HepG2 (cell line): ENCODE measurements around the gene DYRK1B. TPM values are rescaled to one million over a fixed set of nuclear protein-coding genes. Genes with fewer than 3 reads are reported as not detected.

ENCODE experiments used
- ATAC-seq: fragments of 200-7000 bp; cut with Tn5 transposase; 3 replicates; pipeline ENCODE4 v1.9.1; 2020; ENCODE audit warnings: mild to moderate bottlenecking, moderate library complexity
- BruUV-seq: library from RNA; stranded (reverse); fragments of 400-500 nt; replicated peaks from 2 replicates; lab custom pipeline; 2021; lab: Mats Ljungman, UMichigan
- CTCF ChIA-PET: fragments of 300-600 bp; formaldehyde crosslinking; extraction: SDS; loops from one replicate; lab custom pipeline; 2021; ENCODE audit warnings: low total read pairs, inconsistent platforms, low intra/inter-chr PET ratio; lab: Yijun Ruan, JAX
- POLR2A ChIA-PET: fragments of 350-600 bp; sonication (Branson Sonifier 250); formaldehyde crosslinking; loops from one replicate; lab custom pipeline; 2020; ENCODE audit warnings: antibody characterized with exemption, inconsistent platforms; lab: Yijun Ruan, JAX
- DNase-seq: peaks from one replicate; pipeline ENCODE4 v3.0.0-alpha.2; 2015; ENCODE audit warnings: low spot score
- FAIRE-seq: peaks from 3 replicates; lab custom pipeline; 2011; peaks lifted over from hg19 to GRCh38; lab: Jason Lieb, UNC
- H2AFZ ChIP-seq: one replicate; pipeline ENCODE4 v1.6.1; 2011; ENCODE audit warnings: low read length, inconsistent platforms
- H3K27ac ChIP-seq: fragments of 300-600 bp; 3 replicates; pipeline ENCODE4 v1.8.0; 2011; ENCODE audit warnings: mixed run types, mild to moderate bottlenecking, mixed read lengths, low read length, inconsistent platforms; ENCODE audit not compliant: insufficient read depth; ENCODE audit errors: extremely low read length
- H3K27me3 ChIP-seq, 2 experiments: fragments of 200-600 bp in 1 of 2; 2 replicates in 1 of 2; 3 replicates in 1 of 2; pipeline versions ENCODE4 v1.6.0 to v1.8.0; 2011; ENCODE audit warnings: low read length in 2 of 2, mild to moderate bottlenecking in 2 of 2, moderate library complexity in 2 of 2, inconsistent platforms in 1 of 2; ENCODE audit not compliant: insufficient read depth in 2 of 2, control insufficient read depth in 1 of 2
- H3K36me3 ChIP-seq, 2 experiments: fragments of 200-600 bp in 1 of 2; replicated peaks in 1 of 2; 2 replicates in 1 of 2; 3 replicates in 1 of 2; pipeline versions ENCODE4 v1.5.1 to v1.8.0; 2011; ENCODE audit warnings: low read length in 2 of 2, inconsistent platforms in 1 of 2; ENCODE audit not compliant: insufficient read depth in 2 of 2, control insufficient read depth in 1 of 2
- H3K4me1 ChIP-seq: 2 replicates; pipeline ENCODE4 v1.5.1; 2012; ENCODE audit warnings: low read length, inconsistent platforms; ENCODE audit not compliant: insufficient read depth
- H3K4me2 ChIP-seq: 2 replicates; pipeline ENCODE4 v1.6.0; 2011; ENCODE audit warnings: low read depth, low read length, inconsistent platforms
- H3K4me3 ChIP-seq, 3 experiments: fragments of 200-600 bp in 1 of 3; sonication (generic), shearing (Covaris generic) in 1 of 3; replicated peaks in 1 of 3; 2 replicates each; pipeline ENCODE4 v1.5.1; 2011 to 2016; ENCODE audit warnings: low read length in 3 of 3, inconsistent platforms in 2 of 3, low read depth in 2 of 3, mild to moderate bottlenecking in 2 of 3, control low read depth in 1 of 3, mixed read lengths in 1 of 3; ENCODE audit not compliant: insufficient read depth in 1 of 3
- H3K79me2 ChIP-seq: one replicate; pipeline ENCODE4 v1.6.1; 2011; ENCODE audit warnings: low read length, inconsistent platforms; ENCODE audit not compliant: insufficient read depth
- H3K9ac ChIP-seq: 2 replicates; pipeline ENCODE4 v1.6.0; 2011; ENCODE audit warnings: mild to moderate bottlenecking, low read depth, low read length, inconsistent platforms; ENCODE audit not compliant: insufficient read depth
- H3K9me3 ChIP-seq: 2 replicates; pipeline ENCODE4 v1.5.1; 2012; ENCODE audit warnings: mild to moderate bottlenecking, low read length
- H4K20me1 ChIP-seq: 2 replicates; pipeline ENCODE4 v1.6.0; 2011; ENCODE audit warnings: inconsistent platforms, mild to moderate bottlenecking, low read length, moderate library complexity; ENCODE audit not compliant: insufficient read depth
- BCL3 ChIP-seq: sonication (generic); formaldehyde crosslinking; IDR thresholded peaks from 2 replicates; pipeline ENCODE4 v1.5.1; 2020; ENCODE audit warnings: mild to moderate bottlenecking, missing genetic modification reagents, moderate library complexity
- DMTF1 ChIP-seq: sonication (generic); formaldehyde crosslinking; IDR thresholded peaks from 2 replicates; pipeline ENCODE4 v1.4.0; 2020; ENCODE audit warnings: mild to moderate bottlenecking, missing genetic modification reagents
- SCMH1 ChIP-seq: sonication (generic); formaldehyde crosslinking; IDR thresholded peaks from 2 replicates; pipeline ENCODE4 v1.9.0; 2021; ENCODE audit warnings: missing genetic modification reagents, mild to moderate bottlenecking, borderline replicate concordance
- ZBTB42 ChIP-seq: sonication (generic); formaldehyde crosslinking; IDR thresholded peaks from 2 replicates; pipeline ENCODE4 v1.5.0; 2020; ENCODE audit warnings: mild to moderate bottlenecking, missing genetic modification reagents
- ZNF263 ChIP-seq: sonication (generic); formaldehyde crosslinking; IDR thresholded peaks from 2 replicates; pipeline ENCODE4 v1.4.0; 2020; ENCODE audit warnings: missing genetic modification reagents
- ZNF431 ChIP-seq: sonication (generic); formaldehyde crosslinking; IDR thresholded peaks from 2 replicates; pipeline ENCODE4 v1.9.0; 2022; ENCODE audit warnings: missing genetic modification reagents, low read depth, mild to moderate bottlenecking, borderline replicate concordance
- ZNF629 ChIP-seq: sonication (generic); formaldehyde crosslinking; conservative IDR thresholded peaks from 2 replicates; pipeline ENCODE4 v1.5.0; 2020; ENCODE audit warnings: missing genetic modification reagents
- ZNF660 ChIP-seq: sonication (generic); formaldehyde crosslinking; IDR thresholded peaks from 2 replicates; pipeline ENCODE4 v1.5.1; 2020; ENCODE audit warnings: mild to moderate bottlenecking, low read depth, missing genetic modification reagents, borderline replicate concordance
- WGBS: methylation state at CpG from one replicate; pipeline ENCODE4 v1.1.6; 2017; ENCODE audit warnings: low lambda C conversion rate; 5-methylcytosine and 5-hydroxymethylcytosine counted together
- in situ Hi-C: cut with HindIII; loops from 2 replicates; pipeline ENCODE4 v1.10.0; 2017; ENCODE audit warnings: low pct_unique_long_range_greater_than_20kb; ENCODE audit not compliant: extremely low pct_ligation_motif_present
- intact Hi-C: fragments of 100-400 bp; cut with micrococcal nuclease; formaldehyde crosslinking; loops from one replicate; pipeline ENCODE4 v1.10.0; 2022; ENCODE audit not compliant: unreplicated experiment
- polyA plus RNA-seq, 8 experiments: library from polyadenylated mRNA; depleted of rRNA in 3 of 8; stranded (reverse) in 7 of 8; unstranded in 1 of 8; fragments of >200 nt; fragmentation: Illumina TruSeq in 4 of 8; extraction: Trizol in 4 of 8; gene quantifications; 2 replicates each; pipeline versions ENCODE4 v1.2.1 to v1.2.3, GENCODE V29; 2011 to 2016; ENCODE audit warnings: low read depth in 4 of 8, missing spikeins in 1 of 8, mixed read lengths in 1 of 8; ENCODE audit not compliant: insufficient read depth in 1 of 8
- total RNA-seq, 5 experiments: library from RNA; depleted of rRNA; stranded (reverse); fragments of >200 nt; fragmentation: Illumina TruSeq; extraction: Trizol; gene quantifications; 2 replicates each; pipeline ENCODE4 v1.2.3, GENCODE V29; 2016; ENCODE audit warnings: low read depth in 1 of 5
- TF ChIP-seq, protein P1 (sequence below): sonication (generic); formaldehyde crosslinking; IDR thresholded peaks from 2 replicates; pipeline ENCODE4 v1.4.0; 2020; ENCODE audit warnings: missing genetic modification reagents
- TF ChIP-seq, protein P2 (sequence below): sonication (generic); formaldehyde crosslinking; IDR thresholded peaks from 2 replicates; pipeline ENCODE4 v1.8.1; 2023; ENCODE audit warnings: mild to moderate bottlenecking, inconsistent platforms, moderate library complexity, missing genetic modification reagents, borderline replicate concordance

DYRK1B gene
- total and polyA plus RNA-seq, 2 of the 13 experiments (the other 11 are each of a cell fraction or from before 2014, with no cell fraction given): 0.82 to 1.3 TPM

DNA sequence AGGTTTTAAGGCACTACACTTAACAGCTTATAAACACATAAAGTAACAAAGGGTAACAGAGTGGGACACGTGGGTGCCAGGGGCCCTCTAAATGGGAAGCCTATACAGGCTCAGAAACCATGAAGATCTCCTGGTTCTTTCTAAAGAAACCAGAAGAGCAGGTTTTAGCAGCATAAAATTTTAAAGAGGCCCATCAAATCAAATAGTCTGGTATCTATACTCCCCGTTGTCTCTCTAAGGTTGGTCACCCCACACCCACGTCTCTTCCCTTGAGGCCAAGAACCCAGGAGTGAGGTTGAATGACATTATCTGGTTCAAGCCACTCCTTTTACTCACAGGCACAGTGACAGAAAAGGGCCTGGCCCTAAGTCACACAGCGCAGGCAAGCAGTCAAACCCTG, 4.6 kb upstream of the DYRK1B start (continued):
- no peak for TF ChIP-seq BCL3 (CRISPR knock-in tag)
- TF ChIP-seq, protein P1, sequence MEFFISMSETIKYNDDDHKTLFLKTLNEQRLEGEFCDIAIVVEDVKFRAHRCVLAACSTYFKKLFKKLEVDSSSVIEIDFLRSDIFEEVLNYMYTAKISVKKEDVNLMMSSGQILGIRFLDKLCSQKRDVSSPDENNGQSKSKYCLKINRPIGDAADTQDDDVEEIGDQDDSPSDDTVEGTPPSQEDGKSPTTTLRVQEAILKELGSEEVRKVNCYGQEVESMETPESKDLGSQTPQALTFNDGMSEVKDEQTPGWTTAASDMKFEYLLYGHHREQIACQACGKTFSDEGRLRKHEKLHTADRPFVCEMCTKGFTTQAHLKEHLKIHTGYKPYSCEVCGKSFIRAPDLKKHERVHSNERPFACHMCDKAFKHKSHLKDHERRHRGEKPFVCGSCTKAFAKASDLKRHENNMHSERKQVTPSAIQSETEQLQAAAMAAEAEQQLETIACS (CRISPR knock-in tag): no peak
- no peak for TF ChIP-seq ZBTB42 (CRISPR knock-in tag)
- TF ChIP-seq ZNF263 (CRISPR knock-in tag): no peak
- TF ChIP-seq DMTF1: no peak

- H3K79me2 ChIP-seq: peaks cover 41% of the 10 kb centered on the region
- no peak overlapping the region for H3K27ac ChIP-seq
- BruUV-seq: no TSS peak
- FAIRE-seq (no peak), ATAC-seq (no peak), DNase-seq (no peak)
- TF ChIP-seq ZNF629 (CRISPR knock-in tag) (0 out of 2 replicates have a peak, but pooled peaks have one; percentile 27), SCMH1 (CRISPR knock-in tag) (no peak), ZNF660 (CRISPR knock-in tag) (no peak), ZNF431 (CRISPR knock-in tag) (no peak)
- TF ChIP-seq, protein P2, sequence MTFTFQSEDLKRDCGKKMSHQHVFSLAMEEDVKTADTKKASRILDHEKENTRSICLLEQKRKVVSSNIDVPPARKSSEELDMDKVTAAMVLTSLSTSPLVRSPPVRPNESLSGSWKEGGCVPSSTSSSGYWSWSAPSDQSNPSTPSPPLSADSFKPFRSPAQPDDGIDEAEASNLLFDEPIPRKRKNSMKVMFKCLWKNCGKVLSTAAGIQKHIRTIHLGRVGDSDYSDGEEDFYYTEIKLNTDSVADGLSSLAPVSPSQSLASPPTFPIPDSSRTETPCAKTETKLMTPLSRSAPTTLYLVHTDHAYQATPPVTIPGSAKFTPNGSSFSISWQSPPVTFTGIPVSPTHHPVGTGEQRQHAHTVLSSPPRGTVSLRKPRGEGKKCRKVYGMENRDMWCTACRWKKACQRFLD: no peak
- 100% methylated on average over 3 of the region's 3 CpGs for WGBS
- peaks cover 19% of the 10 kb centered on the region for H3K4me1 ChIP-seq
- POLR2A ChIA-PET: interaction anchor here (0.7 kb wide), 1 partner anchor 78 kb away, joined by 4 read pairs; no protein-coding TSS in a partner anchor
- in situ Hi-C loops: no loop called here
- H3K4me3 ChIP-seq: no peak overlapping the region
- H3K27me3 ChIP-seq: no peaks in the 10 kb centered on the region
- H3K9me3 ChIP-seq: no peaks in the 10 kb centered on the region
- no peak overlapping the region for H3K9ac ChIP-seq
- H3K36me3 ChIP-seq: peaks cover 33 to 77% of the 10 kb centered on the region in 2 experiments
- no peak overlapping the region for H2AFZ ChIP-seq
- intact Hi-C loops: no loop called here
- CTCF ChIA-PET: no interaction called here
- H4K20me1 ChIP-seq: peaks cover 17% of the 10 kb centered on the region
- no peak overlapping the region for H3K4me2 ChIP-seq
Measured at GRCh38 chr19:39837978-39838377, 4.0 kb upstream of the DYRK1B start.
